ENCODE data around the gene FAM3B. TPM values are rescaled to one million over a fixed set of nuclear protein-coding genes. Genes with fewer than 3 reads are reported as not detected.

Gene FAM3B
- total and polyA plus RNA-seq, 2 experiments from 2014 or later, result not detected

DNA sequence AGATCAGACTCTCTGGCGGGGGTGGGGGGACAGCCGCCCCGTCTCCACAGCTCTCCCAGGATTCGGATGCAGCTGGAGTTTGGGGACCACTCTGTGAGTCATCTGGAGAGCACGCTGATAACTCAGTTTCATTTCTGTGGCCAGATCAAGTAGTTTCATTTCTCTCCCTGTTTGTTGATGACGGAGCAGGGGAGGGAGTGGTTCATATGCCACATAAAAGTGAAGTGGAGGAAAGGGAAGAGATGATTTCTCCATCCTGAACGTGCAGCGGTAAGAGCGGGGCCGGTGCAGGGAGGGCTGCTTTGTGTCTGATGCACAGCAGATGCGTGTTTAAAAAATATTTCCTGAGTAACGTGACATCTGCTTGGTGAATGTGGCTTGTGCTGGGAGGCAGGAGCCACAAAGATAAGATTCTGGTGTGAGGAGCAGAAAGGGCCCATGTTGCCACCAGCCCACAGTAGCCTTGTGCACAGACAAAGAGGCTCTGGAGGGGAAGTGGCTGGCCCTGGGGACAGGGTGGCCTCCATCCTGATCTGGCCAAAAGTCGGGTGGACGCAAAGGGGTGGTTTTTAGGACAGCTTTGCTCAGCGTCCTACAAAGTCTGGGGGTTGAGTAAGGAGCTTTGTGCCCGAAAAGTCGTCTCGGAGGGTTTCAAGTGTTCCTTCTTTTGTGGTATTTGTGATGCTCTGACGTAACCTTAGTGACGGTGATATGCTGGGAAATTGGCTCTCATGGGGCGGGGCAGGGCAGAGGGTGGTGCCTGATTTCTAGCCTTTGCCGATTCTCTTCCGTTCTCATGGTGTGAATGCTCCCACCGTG lies 45.4 kb downstream of the FAM3B start, which contains the start of gene MX2:
Gene MX2 (plus strand): TSS at position 242 of the 819 bp plus-strand sequence. CDS start 14,880 bp downstream, outside the sequence.
- peak within 1 kb of the TSS; percentile 78 for H3K4me2 ChIP-seq (ENCODE audit: unreplicated experiment)
- peak within 1 kb of the TSS; percentile 58 for H3K4me3 ChIP-seq
- H3K27ac ChIP-seq, result peak within 1 kb of the TSS; percentile 64
- H4K20me1 ChIP-seq (ENCODE audit: insufficient read depth), result no peaks in the 10 kb centered on the region
- peak within 1 kb of the TSS; percentile 80 for H2AFZ ChIP-seq
- no peak for TF ChIP-seq EZH2 (IDR thresholded peaks at IDR 0.05; ENCODE audit: insufficient read depth, poor library complexity, severe bottlenecking)
- no peak for TF ChIP-seq EZH2phosphoT487 (IDR thresholded peaks at IDR 0.05; ENCODE audit: insufficient read depth, low read depth)
- H3K79me2 ChIP-seq (ENCODE audit: insufficient read depth), result no peaks in the 10 kb centered on the region
- no peaks in the 10 kb centered on the region for H3K9me2 ChIP-seq (ENCODE audit: insufficient read depth)
- H3K27me3 ChIP-seq (replicated peaks; ENCODE audit: insufficient read depth), result no peaks in the 10 kb centered on the region
- peak; percentile 86 for DNase-seq
- H3F3A ChIP-seq (ENCODE audit: insufficient read depth), result peaks cover 12% of the 10 kb centered on the region
- H3K36me3 ChIP-seq (ENCODE audit: low read depth), result no peaks in the 10 kb centered on the region
- peak within 1 kb of the TSS; percentile 76 for H3K9ac ChIP-seq
- peaks cover 14% of the 10 kb centered on the region; the same call in 1 of the 2 replicates for H3K4me1 ChIP-seq (ENCODE audit: insufficient read depth)
- in situ Hi-C loops (cut with MboI), result no loop called here
- H3K9me3 ChIP-seq (ENCODE audit: low read depth), result no peaks in the 10 kb centered on the region
- WGBS, 2 experiments (ENCODE audit: low coverage in 1 of 2, low lambda C conversion rate in 2 of 2, missing lambda C conversion rate in 2 of 2), result 7 to 10% methylated on average over 24 of the region's 24 CpGs

DNA sequence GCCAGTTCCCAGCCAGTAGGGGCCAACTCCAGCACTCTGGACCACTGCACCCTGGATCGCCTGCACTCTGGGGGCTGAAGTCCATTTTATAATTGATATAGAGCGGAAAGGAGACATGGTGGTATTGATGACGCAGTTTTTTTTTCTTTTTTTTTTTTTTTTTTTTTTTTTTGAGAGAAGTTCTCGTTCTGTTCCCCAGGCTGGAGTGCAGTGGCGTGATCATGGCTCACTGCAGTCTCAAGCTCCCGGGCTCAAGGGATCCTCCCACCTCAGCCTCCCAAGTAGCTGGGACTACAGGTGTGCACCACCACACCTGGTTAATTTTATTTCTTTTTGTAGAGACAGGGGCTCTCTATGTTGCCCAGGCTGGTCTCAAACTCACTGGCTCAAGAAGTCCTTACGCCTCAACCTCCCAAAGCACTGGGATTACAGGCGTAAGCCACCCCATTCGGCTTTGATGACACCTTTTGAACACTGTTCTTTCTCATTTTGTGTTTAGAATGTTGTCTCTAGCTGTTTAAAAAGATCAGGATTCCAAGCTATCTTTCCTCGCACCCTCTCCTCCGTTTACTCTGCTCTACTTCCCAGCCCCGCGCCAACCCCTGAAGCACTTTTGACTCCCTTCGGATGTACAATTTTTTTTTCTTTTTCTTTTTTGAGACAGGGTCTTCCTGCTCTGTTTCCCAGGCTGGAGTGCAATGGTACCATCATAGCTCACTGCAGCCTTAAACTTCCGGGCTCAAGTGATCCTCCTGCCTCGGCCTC lies 46.2 kb downstream of the FAM3B start:
- Histone ChIP-seq H3K4me3 (peak overlapping the region; percentile 58; the same call in 1 of the 2 replicates), H3K4me1 (ENCODE audit: insufficient read depth) (peaks cover 14% of the 10 kb centered on the region; the same call in 1 of the 2 replicates), H3K9ac (peak overlapping the region; percentile 76), H3K27ac (no peak overlapping the region), H3K9me3 (ENCODE audit: low read depth) (no peaks in the 10 kb centered on the region), H3K27me3 (replicated peaks; ENCODE audit: insufficient read depth) (no peaks in the 10 kb centered on the region), H3K36me3 (ENCODE audit: low read depth) (no peaks in the 10 kb centered on the region), H3K9me2 (ENCODE audit: insufficient read depth) (no peaks in the 10 kb centered on the region), H4K20me1 (ENCODE audit: insufficient read depth) (no peaks in the 10 kb centered on the region), H3F3A (ENCODE audit: insufficient read depth) (peaks cover 12% of the 10 kb centered on the region), H3K79me2 (ENCODE audit: insufficient read depth) (no peaks in the 10 kb centered on the region), H2AFZ (peak overlapping the region; percentile 80), H3K4me2 (ENCODE audit: unreplicated experiment) (peak overlapping the region; percentile 78)
- no peak for TF ChIP-seq EZH2 (IDR thresholded peaks at IDR 0.05; ENCODE audit: insufficient read depth, poor library complexity, severe bottlenecking)
- no peak for TF ChIP-seq EZH2phosphoT487 (IDR thresholded peaks at IDR 0.05; ENCODE audit: insufficient read depth, low read depth)
- WGBS, 2 experiments (ENCODE audit: low coverage in 1 of 2, low lambda C conversion rate in 2 of 2, missing lambda C conversion rate in 2 of 2), result 89 to 91% methylated on average over 16 of the region's 16 CpGs
- in situ Hi-C loops (cut with MboI), result no loop called here
- no peak for DNase-seq

DNA sequence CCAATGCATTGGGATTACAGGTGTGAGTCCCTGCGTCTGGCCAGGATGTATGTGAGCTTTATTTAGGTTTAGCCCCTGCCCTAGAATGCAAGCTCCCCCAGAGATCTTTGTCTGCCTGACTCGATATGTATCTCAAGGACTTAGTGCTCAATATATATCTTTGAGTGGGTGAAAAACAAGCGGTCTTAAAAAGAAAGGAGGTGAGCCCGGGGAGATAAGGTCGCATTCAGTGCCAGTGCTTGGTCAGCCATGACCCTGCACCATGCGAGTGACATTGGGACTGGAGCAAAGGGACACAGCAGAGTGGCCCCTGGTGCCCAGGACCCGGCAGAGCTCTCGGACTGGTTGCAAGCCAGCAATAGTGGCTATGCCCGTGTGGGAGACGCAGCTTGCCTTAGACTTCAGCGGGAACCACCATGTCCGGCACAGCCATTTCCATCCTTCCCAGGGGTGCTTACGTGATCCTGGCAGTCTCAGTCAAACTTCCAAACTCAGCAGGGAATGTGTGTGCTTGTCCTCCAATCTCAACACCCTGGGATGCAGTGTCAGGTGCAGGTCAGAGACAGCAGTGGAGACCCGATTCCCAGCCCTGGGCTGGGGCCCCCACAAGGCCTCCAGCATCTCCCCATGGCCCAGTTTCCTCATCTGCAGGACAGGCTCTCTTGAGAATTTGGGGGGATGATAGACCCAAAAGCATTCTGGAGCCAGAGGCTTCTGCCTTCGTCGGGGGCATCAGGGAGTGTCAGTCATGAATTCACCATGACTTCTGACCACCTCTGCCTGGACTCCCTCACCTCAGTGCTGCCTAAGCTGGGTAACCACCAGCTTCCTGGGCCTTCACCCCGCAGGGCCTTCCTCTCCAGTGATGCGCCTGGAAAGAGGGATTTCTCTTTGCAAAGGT lies 47.0 kb downstream of the FAM3B start:
- no peak overlapping the region for H3K4me3 ChIP-seq
- H3K79me2 ChIP-seq (ENCODE audit: insufficient read depth), result no peaks in the 10 kb centered on the region
- H3K9me3 ChIP-seq (ENCODE audit: low read depth), result no peaks in the 10 kb centered on the region
- peaks cover 12% of the 10 kb centered on the region for H3F3A ChIP-seq (ENCODE audit: insufficient read depth)
- no peaks in the 10 kb centered on the region for H3K36me3 ChIP-seq (ENCODE audit: low read depth)
- WGBS, 2 experiments (ENCODE audit: low coverage in 1 of 2, low lambda C conversion rate in 2 of 2, missing lambda C conversion rate in 2 of 2), result 89 to 92% methylated on average over 12 to 18 of the region's 18 CpGs
- no peak for DNase-seq
- no peak overlapping the region for H3K27ac ChIP-seq
- H3K9me2 ChIP-seq (ENCODE audit: insufficient read depth), result no peaks in the 10 kb centered on the region
- no peak overlapping the region for H3K4me2 ChIP-seq (ENCODE audit: unreplicated experiment)
- H3K9ac ChIP-seq, result no peak overlapping the region
- in situ Hi-C loops (cut with MboI), result no loop called here
- H4K20me1 ChIP-seq (ENCODE audit: insufficient read depth), result no peaks in the 10 kb centered on the region
- no peak overlapping the region for H2AFZ ChIP-seq
- peaks cover 14% of the 10 kb centered on the region; the same call in 1 of the 2 replicates for H3K4me1 ChIP-seq (ENCODE audit: insufficient read depth)
- no peak for TF ChIP-seq EZH2phosphoT487 (IDR thresholded peaks at IDR 0.05; ENCODE audit: insufficient read depth, low read depth)
- no peak for TF ChIP-seq EZH2 (IDR thresholded peaks at IDR 0.05; ENCODE audit: insufficient read depth, poor library complexity, severe bottlenecking)
- no peaks in the 10 kb centered on the region for H3K27me3 ChIP-seq (replicated peaks; ENCODE audit: insufficient read depth)

Data from GM23248 (cell line).